ENCODE results near the gene PRKD1.
"Not testable (repeated sequence)": the region's sequence is repeated elsewhere in the genome, so short reads cannot be mapped to it uniquely, and the experiment has no call there.

Gene PRKD1

DNA sequence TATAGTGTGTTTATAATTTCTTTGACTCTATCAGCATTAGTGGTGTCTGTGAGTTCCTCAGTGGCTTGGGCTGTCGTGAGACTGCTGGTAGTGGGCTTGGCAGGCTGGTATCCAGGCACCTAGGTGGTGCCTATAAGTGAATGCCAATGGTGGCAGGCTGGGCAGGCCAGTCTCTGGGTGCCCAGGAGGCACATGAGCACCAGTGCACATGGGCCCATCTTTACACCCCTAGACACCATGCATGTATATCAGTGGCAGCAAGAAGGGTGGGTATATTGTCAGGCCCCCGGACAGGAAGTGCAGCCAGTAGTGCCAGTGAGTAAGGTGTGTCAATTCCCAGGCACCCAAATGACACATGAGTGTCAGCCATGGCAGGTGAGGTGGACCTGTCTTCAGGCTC lies 138.2 kb downstream of the PRKD1 start:
- no peak overlapping the region for H3K9ac ChIP-seq (ENCODE audit: low read length)
- H3K27me3 ChIP-seq (ENCODE audit: control insufficient read depth, insufficient read depth, low read length), result no peaks in the 10 kb centered on the region
- H3K4me3 ChIP-seq (ENCODE audit: low read length), result no peak overlapping the region
- H3K9me3 ChIP-seq (ENCODE audit: control insufficient read depth, low read depth, low read length), result no peaks in the 10 kb centered on the region
- H3K36me3 ChIP-seq (ENCODE audit: control insufficient read depth, low read depth, low read length), result no peaks in the 10 kb centered on the region
- H3K4me1 ChIP-seq (ENCODE audit: control insufficient read depth, low read depth, low read length), result no peaks in the 10 kb centered on the region
- H3K27ac ChIP-seq (ENCODE audit: low read length), result no peak overlapping the region

DNA sequence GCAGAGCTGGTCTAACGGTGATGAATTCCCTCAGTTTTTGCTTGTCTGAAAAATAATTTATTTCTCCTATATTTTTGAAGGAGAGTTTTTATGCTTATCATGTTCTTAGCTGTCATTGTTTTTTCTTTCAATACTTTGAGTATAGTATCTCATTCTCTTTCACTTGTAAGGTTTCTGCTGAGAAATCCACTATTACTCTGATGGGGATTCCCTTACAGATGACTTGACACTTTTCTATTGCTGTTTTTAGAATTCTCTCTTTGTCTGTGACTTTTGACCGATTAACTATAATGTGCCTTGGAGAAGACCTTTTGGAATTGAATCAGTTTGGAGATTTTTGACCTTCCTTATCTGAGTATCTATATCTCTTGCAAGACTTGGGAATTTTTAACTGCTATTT lies 139.6 kb downstream of the PRKD1 start:
- no peak overlapping the region for H3K27ac ChIP-seq (ENCODE audit: low read length)
- H3K9me3 ChIP-seq (ENCODE audit: control insufficient read depth, low read depth, low read length), result no peaks in the 10 kb centered on the region
- no peaks in the 10 kb centered on the region for H3K36me3 ChIP-seq (ENCODE audit: control insufficient read depth, low read depth, low read length)

DNA sequence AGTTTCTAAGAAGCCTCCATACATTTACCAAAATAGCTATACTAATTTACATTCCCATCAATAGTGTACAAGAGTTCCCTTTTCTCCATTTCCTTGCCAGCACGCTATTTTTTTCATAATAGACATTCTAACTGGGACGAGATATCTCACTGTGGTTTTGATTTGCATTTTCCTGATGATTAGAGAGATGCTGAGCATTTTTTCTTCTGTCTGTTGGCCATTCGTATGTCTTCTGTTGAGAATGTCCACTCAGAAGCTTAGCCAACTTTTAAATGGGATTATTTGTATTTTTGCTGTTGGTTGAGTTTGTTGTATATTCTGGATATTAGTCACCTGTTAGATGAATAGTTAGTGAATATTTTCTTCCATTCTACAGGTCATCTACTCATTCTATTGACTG lies 144.1 kb downstream of the PRKD1 start:
- Histone ChIP-seq H3K27ac (ENCODE audit: low read length) (no peak overlapping the region), H3K4me3 (ENCODE audit: low read length) (no peak overlapping the region), H3K4me1 (ENCODE audit: control insufficient read depth, low read depth, low read length) (no peaks in the 10 kb centered on the region), H3K36me3 (ENCODE audit: control insufficient read depth, low read depth, low read length) (no peaks in the 10 kb centered on the region), H3K9ac (ENCODE audit: low read length) (no peak overlapping the region), H3K27me3 (ENCODE audit: control insufficient read depth, insufficient read depth, low read length) (no peaks in the 10 kb centered on the region), H3K9me3 (ENCODE audit: control insufficient read depth, low read depth, low read length) (no peaks in the 10 kb centered on the region)

More for the DNA sequence above, 139.6 kb downstream of the PRKD1 start:
- Histone ChIP-seq H3K27me3 (ENCODE audit: control insufficient read depth, insufficient read depth, low read length) (no peaks in the 10 kb centered on the region), H3K4me1 (ENCODE audit: control insufficient read depth, low read depth, low read length) (no peaks in the 10 kb centered on the region), H3K9ac (ENCODE audit: low read length) (no peak overlapping the region), H3K4me3 (ENCODE audit: low read length) (no peak overlapping the region)

DNA sequence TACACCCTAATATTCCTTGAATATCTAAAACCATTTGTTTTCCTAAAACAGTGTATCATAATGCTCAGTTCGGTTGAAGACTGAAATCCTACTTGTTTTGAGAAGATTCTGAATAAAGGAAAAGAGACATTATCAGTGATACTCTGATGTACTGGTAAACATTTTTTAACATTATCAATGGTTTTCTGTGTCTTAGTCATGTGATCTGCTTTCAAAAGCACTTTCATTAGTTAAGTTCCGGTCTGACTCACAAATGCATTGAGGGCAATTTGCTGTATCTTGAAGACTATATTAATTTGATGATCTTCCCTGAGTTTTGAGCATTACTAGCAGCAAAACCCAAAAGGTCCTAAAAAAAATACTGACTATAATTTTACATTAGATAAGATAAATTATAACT lies 145.6 kb downstream of the PRKD1 start:
- Histone ChIP-seq H3K4me1 (ENCODE audit: control insufficient read depth, low read depth, low read length) (no peaks in the 10 kb centered on the region), H3K27ac (ENCODE audit: low read length) (no peak overlapping the region), H3K9ac (ENCODE audit: low read length) (no peak overlapping the region), H3K4me3 (ENCODE audit: low read length) (no peak overlapping the region), H3K9me3 (ENCODE audit: control insufficient read depth, low read depth, low read length) (no peaks in the 10 kb centered on the region), H3K27me3 (ENCODE audit: control insufficient read depth, insufficient read depth, low read length) (no peaks in the 10 kb centered on the region), H3K36me3 (ENCODE audit: control insufficient read depth, low read depth, low read length) (no peaks in the 10 kb centered on the region)

DNA sequence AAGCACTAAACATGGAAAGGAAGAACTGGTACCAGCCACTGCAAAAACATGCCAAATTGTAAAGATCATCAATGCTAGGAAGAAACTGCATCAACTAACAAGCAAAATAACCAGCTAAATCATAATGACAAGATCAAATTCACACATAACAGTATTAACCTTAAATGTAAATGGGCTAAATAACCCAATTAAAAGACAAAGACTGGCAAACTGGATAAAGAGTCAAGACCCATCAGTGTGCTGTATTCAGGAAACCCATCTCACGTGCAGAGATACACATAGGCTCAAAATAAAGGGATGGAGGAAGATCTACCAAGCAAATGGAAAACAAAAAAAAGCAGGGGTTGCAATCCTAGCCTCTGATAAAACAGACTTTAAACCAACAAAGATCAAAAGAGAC lies 150.5 kb downstream of the PRKD1 start:
- H3K27ac ChIP-seq (ENCODE audit: low read length); H3K36me3 ChIP-seq (ENCODE audit: control insufficient read depth, low read depth, low read length); H3K27me3 ChIP-seq (ENCODE audit: control insufficient read depth, insufficient read depth, low read length); H3K9ac ChIP-seq (ENCODE audit: low read length); H3K9me3 ChIP-seq (ENCODE audit: control insufficient read depth, low read depth, low read length); H3K4me3 ChIP-seq (ENCODE audit: low read length); H3K4me1 ChIP-seq (ENCODE audit: control insufficient read depth, low read depth, low read length): not testable (repeated sequence)

DNA sequence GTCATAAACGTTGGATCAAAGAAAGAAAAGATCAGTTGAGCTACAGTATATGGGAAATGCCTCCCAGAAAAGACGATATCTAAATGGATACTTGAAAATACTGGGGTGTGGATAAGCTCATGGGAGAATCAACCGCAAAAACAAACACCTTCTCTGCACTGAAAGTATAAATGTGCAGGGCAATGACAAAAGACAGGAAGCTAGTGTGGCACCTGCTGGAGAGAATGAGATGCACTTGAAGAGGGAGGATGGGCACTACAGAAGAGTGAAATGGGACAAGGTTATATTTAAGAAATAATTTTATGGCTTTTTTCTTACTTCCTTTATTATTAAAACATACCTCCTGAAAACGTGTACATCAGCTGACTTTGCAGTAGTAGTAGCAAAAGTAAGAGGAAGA lies 153.7 kb downstream of the PRKD1 start:
- H3K4me1 ChIP-seq (ENCODE audit: control insufficient read depth, low read depth, low read length), result no peaks in the 10 kb centered on the region
- H3K27me3 ChIP-seq (ENCODE audit: control insufficient read depth, insufficient read depth, low read length), result no peaks in the 10 kb centered on the region
- H3K9ac ChIP-seq (ENCODE audit: low read length), result no peak overlapping the region
- no peaks in the 10 kb centered on the region for H3K36me3 ChIP-seq (ENCODE audit: control insufficient read depth, low read depth, low read length)
- H3K4me3 ChIP-seq (ENCODE audit: low read length), result no peak overlapping the region
- H3K9me3 ChIP-seq (ENCODE audit: control insufficient read depth, low read depth, low read length), result peaks cover 5% of the 10 kb centered on the region
- H3K27ac ChIP-seq (ENCODE audit: low read length), result no peak overlapping the region

GRCh38 chr14:29763342-29763858 lies 164.2 kb downstream of the PRKD1 start:
- Histone ChIP-seq H3K36me3 (ENCODE audit: control insufficient read depth, low read depth, low read length) (no peaks in the 10 kb centered on the region), H3K4me3 (ENCODE audit: low read length) (no peak overlapping the region), H3K9ac (ENCODE audit: low read length) (no peak overlapping the region), H3K4me1 (ENCODE audit: control insufficient read depth, low read depth, low read length) (peaks cover 21% of the 10 kb centered on the region), H3K27ac (ENCODE audit: low read length) (no peak overlapping the region), H3K27me3 (ENCODE audit: control insufficient read depth, insufficient read depth, low read length) (no peaks in the 10 kb centered on the region), H3K9me3 (ENCODE audit: control insufficient read depth, low read depth, low read length) (no peaks in the 10 kb centered on the region)

GRCh38 chr14:29759521-29760340 lies 167.9 kb downstream of the PRKD1 start:
- Histone ChIP-seq H3K27me3 (ENCODE audit: control insufficient read depth, insufficient read depth, low read length) (no peaks in the 10 kb centered on the region), H3K9ac (ENCODE audit: low read length) (no peak overlapping the region)

GRCh38 chr14:29757711-29758233 lies 169.9 kb downstream of the PRKD1 start:
- Histone ChIP-seq H3K27me3 (ENCODE audit: control insufficient read depth, insufficient read depth, low read length) (no peaks in the 10 kb centered on the region), H3K36me3 (ENCODE audit: control insufficient read depth, low read depth, low read length) (no peaks in the 10 kb centered on the region), H3K27ac (ENCODE audit: low read length) (no peak overlapping the region), H3K9ac (ENCODE audit: low read length) (no peak overlapping the region), H3K4me1 (ENCODE audit: control insufficient read depth, low read depth, low read length) (no peaks in the 10 kb centered on the region), H3K4me3 (ENCODE audit: low read length) (no peak overlapping the region), H3K9me3 (ENCODE audit: control insufficient read depth, low read depth, low read length) (no peaks in the 10 kb centered on the region)

More at GRCh38 chr14:29759521-29760340, 167.9 kb downstream of the PRKD1 start:
- no peak overlapping the region for H3K27ac ChIP-seq (ENCODE audit: low read length)
- no peaks in the 10 kb centered on the region for H3K9me3 ChIP-seq (ENCODE audit: control insufficient read depth, low read depth, low read length)
- H3K36me3 ChIP-seq (ENCODE audit: control insufficient read depth, low read depth, low read length), result no peaks in the 10 kb centered on the region
- H3K4me3 ChIP-seq (ENCODE audit: low read length), result no peak overlapping the region
- no peaks in the 10 kb centered on the region for H3K4me1 ChIP-seq (ENCODE audit: control insufficient read depth, low read depth, low read length)

- Histone ChIP-seq H3K4me1 (ENCODE audit: control insufficient read depth, low read depth, low read length) (no peaks in the 10 kb centered on the region), H3K9me3 (ENCODE audit: control insufficient read depth, low read depth, low read length) (no peaks in the 10 kb centered on the region), H3K4me3 (ENCODE audit: low read length) (no peak overlapping the region), H3K36me3 (ENCODE audit: control insufficient read depth, low read depth, low read length) (no peaks in the 10 kb centered on the region), H3K9ac (ENCODE audit: low read length) (no peak overlapping the region), H3K27me3 (ENCODE audit: control insufficient read depth, insufficient read depth, low read length) (no peaks in the 10 kb centered on the region), H3K27ac (ENCODE audit: low read length) (no peak overlapping the region)
Measured at GRCh38 chr14:29757188-29757680, 170.4 kb downstream of the PRKD1 start.

GRCh38 chr14:29756019-29756385 lies 171.6 kb downstream of the PRKD1 start:
- no peaks in the 10 kb centered on the region for H3K27me3 ChIP-seq (ENCODE audit: control insufficient read depth, insufficient read depth, low read length)
- no peak overlapping the region for H3K4me3 ChIP-seq (ENCODE audit: low read length)
- no peak overlapping the region for H3K9ac ChIP-seq (ENCODE audit: low read length)
- no peaks in the 10 kb centered on the region for H3K9me3 ChIP-seq (ENCODE audit: control insufficient read depth, low read depth, low read length)
- H3K27ac ChIP-seq (ENCODE audit: low read length), result no peak overlapping the region
- H3K4me1 ChIP-seq (ENCODE audit: control insufficient read depth, low read depth, low read length), result no peaks in the 10 kb centered on the region
- no peaks in the 10 kb centered on the region for H3K36me3 ChIP-seq (ENCODE audit: control insufficient read depth, low read depth, low read length)
